ENCODE results near the gene RWDD3. TPM values are rescaled to one million over a fixed set of nuclear protein-coding genes. Genes with fewer than 3 reads are reported as not detected.

RWDD3 gene
- total RNA-seq, 1 donor from 2014 or later: 24.7 TPM

GRCh38 chr1:95249916-95250315 lies 15.9 kb downstream of the RWDD3 start:
- peaks cover 37% of the 10 kb centered on the region for H3K36me3 Mint-ChIP-seq
- no peak for DNase-seq (ENCODE audit: low spot score in 2 of 2, unreplicated experiment in 2 of 2)
- H3K4me3 Mint-ChIP-seq: no peak overlapping the region
- TF ChIP-seq CTCF (IDR thresholded peaks at IDR 0.05; ENCODE audit: unreplicated experiment): no peak
- H3K27me3 Mint-ChIP-seq (ENCODE audit: low read depth): no peaks in the 10 kb centered on the region
- H3K4me1 Mint-ChIP-seq: no peaks in the 10 kb centered on the region
- no peak overlapping the region for H3K27ac Mint-ChIP-seq
- H3K9me3 Mint-ChIP-seq: peaks cover 11% of the 10 kb centered on the region

- Mint-ChIP-seq H3K4me3 (no peak overlapping the region), H3K9me3 (peaks cover 14% of the 10 kb centered on the region), H3K36me3 (peaks cover 34% of the 10 kb centered on the region), H3K27me3 (ENCODE audit: low read depth) (no peaks in the 10 kb centered on the region), H3K4me1 (peaks cover 4% of the 10 kb centered on the region), H3K27ac (no peak overlapping the region)
- no peak for DNase-seq (ENCODE audit: low spot score in 2 of 2, unreplicated experiment in 2 of 2)
- no peak for TF ChIP-seq CTCF (IDR thresholded peaks at IDR 0.05; ENCODE audit: unreplicated experiment)
These were observed 18.4 kb downstream of the RWDD3 start for GRCh38 chr1:95252422-95252821.

GRCh38 chr1:95254959-95255358 lies 20.9 kb downstream of the RWDD3 start:
- Mint-ChIP-seq H3K4me3 (no peak overlapping the region), H3K36me3 (peaks cover 22% of the 10 kb centered on the region), H3K9me3 (peaks cover 14% of the 10 kb centered on the region), H3K4me1 (peaks cover 7% of the 10 kb centered on the region), H3K27ac (no peak overlapping the region), H3K27me3 (ENCODE audit: low read depth) (no peaks in the 10 kb centered on the region)
- no peak for DNase-seq (ENCODE audit: low spot score in 2 of 2, unreplicated experiment in 2 of 2)
- no peak for TF ChIP-seq CTCF (IDR thresholded peaks at IDR 0.05; ENCODE audit: unreplicated experiment)

- no peak overlapping the region for H3K4me3 Mint-ChIP-seq
- H3K36me3 Mint-ChIP-seq: peaks cover 22% of the 10 kb centered on the region
- H3K4me1 Mint-ChIP-seq: peaks cover 7% of the 10 kb centered on the region
- no peak for DNase-seq (ENCODE audit: low spot score in 2 of 2, unreplicated experiment in 2 of 2)
- no peak overlapping the region for H3K27ac Mint-ChIP-seq
- peaks cover 14% of the 10 kb centered on the region for H3K9me3 Mint-ChIP-seq
- H3K27me3 Mint-ChIP-seq (ENCODE audit: low read depth): no peaks in the 10 kb centered on the region
- no peak for TF ChIP-seq CTCF (IDR thresholded peaks at IDR 0.05; ENCODE audit: unreplicated experiment)
These were observed 21.8 kb downstream of the RWDD3 start for GRCh38 chr1:95255826-95256225.

GRCh38 chr1:95257758-95258157 lies 23.7 kb downstream of the RWDD3 start:
- no peak for TF ChIP-seq CTCF (IDR thresholded peaks at IDR 0.05; ENCODE audit: unreplicated experiment)
- Mint-ChIP-seq H3K27me3 (ENCODE audit: low read depth) (no peaks in the 10 kb centered on the region), H3K4me1 (peaks cover 7% of the 10 kb centered on the region), H3K27ac (no peak overlapping the region), H3K36me3 (peaks cover 11% of the 10 kb centered on the region), H3K4me3 (no peak overlapping the region), H3K9me3 (peaks cover 14% of the 10 kb centered on the region)
- no peak for DNase-seq (ENCODE audit: low spot score in 2 of 2, unreplicated experiment in 2 of 2)

GRCh38 chr1:95259245-95259644 lies 25.2 kb downstream of the RWDD3 start:
- Mint-ChIP-seq H3K9me3 (peaks cover 3% of the 10 kb centered on the region), H3K27me3 (ENCODE audit: low read depth) (no peaks in the 10 kb centered on the region), H3K4me1 (peaks cover 7% of the 10 kb centered on the region), H3K4me3 (no peak overlapping the region), H3K27ac (no peak overlapping the region), H3K36me3 (no peaks in the 10 kb centered on the region)
- DNase-seq (ENCODE audit: low spot score in 2 of 2, unreplicated experiment in 2 of 2): no peak
- TF ChIP-seq CTCF (IDR thresholded peaks at IDR 0.05; ENCODE audit: unreplicated experiment): no peak
